Epithelial cell of esophagus (primary cell): ENCODE data around the gene DIPK2B.

Experiments used
- DNase-seq: peaks from one replicate; pipeline ENCODE4 v3.0.0; 2010; ENCODE audit warnings: low read depth
- H3K4me3 ChIP-seq: 2 replicates; pipeline ENCODE4 v1.5.1; 2011; ENCODE audit warnings: mild to moderate bottlenecking, low read length, control low read depth
- TF ChIP-seq, protein P1 (sequence below): IDR thresholded peaks from 2 replicates; pipeline ENCODE4 v1.5.1; 2011; ENCODE audit warnings: low read depth, mild to moderate bottlenecking, low read length, control low read depth, inconsistent platforms; ENCODE audit not compliant: insufficient read depth; ENCODE audit errors: missing control alignments

The DIPK2B gene

DNA sequence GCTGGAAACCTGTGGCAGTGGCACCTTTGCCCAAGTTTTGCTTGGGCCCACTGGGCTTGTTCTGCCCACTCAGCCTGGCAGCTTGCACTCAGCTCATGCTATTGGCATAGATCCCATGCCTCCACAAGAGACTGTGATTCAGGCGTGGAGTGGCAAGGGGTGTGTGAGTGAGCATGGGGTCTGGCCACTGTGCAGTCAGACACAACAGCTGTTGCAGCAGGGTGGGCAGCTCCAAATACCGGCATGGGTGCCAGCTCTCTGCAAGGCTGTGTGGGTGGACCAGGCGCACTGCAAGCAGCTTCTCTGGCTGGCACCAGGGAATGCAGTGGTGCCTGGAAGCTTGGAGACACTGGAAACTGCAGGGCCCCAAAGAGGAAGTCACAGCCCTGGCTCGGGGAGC, 27.4 kb upstream of the DIPK2B start:
- no peak overlapping the region for H3K4me3 ChIP-seq
- DNase-seq, result no peak
- TF ChIP-seq, protein P1, sequence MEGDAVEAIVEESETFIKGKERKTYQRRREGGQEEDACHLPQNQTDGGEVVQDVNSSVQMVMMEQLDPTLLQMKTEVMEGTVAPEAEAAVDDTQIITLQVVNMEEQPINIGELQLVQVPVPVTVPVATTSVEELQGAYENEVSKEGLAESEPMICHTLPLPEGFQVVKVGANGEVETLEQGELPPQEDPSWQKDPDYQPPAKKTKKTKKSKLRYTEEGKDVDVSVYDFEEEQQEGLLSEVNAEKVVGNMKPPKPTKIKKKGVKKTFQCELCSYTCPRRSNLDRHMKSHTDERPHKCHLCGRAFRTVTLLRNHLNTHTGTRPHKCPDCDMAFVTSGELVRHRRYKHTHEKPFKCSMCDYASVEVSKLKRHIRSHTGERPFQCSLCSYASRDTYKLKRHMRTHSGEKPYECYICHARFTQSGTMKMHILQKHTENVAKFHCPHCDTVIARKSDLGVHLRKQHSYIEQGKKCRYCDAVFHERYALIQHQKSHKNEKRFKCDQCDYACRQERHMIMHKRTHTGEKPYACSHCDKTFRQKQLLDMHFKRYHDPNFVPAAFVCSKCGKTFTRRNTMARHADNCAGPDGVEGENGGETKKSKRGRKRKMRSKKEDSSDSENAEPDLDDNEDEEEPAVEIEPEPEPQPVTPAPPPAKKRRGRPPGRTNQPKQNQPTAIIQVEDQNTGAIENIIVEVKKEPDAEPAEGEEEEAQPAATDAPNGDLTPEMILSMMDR, result no peak

DNA sequence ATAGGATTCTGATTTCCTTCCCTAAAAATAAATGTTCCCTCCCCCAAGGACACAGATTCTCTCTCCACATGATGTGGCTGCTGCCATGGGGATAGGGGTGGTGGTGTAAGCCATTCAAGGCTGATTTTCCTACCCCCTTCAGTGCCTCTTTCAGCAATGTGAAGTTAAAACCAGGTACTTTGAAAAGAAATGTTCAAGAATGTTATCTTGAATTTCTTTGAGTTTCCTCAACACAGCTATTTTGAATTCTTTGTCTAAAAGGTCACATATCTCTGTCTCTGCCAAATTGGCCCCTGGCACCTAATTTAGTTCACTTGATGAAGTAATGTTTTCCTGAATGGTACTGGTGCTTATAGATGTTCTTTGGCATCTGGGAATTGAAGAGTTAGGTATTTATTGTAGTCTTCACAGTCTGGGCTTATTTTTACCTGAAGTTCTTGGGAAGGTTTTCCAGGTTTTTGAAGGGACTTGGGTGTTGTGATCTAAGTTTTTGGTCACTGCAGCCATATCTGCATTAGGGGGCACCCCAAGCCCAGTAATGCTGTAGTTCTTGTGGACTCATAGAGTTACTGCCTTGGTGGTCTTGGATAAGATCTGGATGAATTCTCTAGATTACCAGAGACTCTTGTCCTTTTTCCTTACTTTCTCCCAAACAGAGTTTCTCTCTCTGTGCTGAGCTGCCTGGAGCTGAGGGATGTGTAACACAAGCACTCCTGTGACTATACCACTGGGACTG, 7.6 kb upstream of the DIPK2B start:
- TF ChIP-seq, protein P1, result no peak
- no peak overlapping the region for H3K4me3 ChIP-seq

DNA sequence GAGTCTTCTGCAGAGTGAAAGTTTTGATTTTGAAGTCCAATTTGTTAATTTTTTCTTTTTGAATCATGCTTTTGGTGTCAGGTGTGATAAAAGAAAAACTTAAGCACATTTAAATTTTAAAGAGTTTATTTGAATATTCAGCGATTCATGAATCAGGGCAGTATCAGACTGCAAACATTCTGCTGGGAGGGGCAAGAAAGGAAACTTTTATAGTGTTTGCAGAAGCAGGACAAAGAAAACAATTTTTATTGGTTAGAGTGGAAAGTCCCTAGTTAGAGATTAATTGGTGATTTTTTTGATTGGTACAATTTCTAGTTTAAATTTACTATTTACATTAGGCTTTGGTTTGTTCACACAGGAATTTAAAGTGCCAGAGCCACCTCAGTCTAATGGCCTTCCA, 1.5 kb upstream of the DIPK2B start:
- TF ChIP-seq, protein P1, result no peak
- no peak overlapping the region for H3K4me3 ChIP-seq
- DNase-seq, result no peak

More for the DNA sequence above, 7.6 kb upstream of the DIPK2B start:
- no peak for DNase-seq

DNA sequence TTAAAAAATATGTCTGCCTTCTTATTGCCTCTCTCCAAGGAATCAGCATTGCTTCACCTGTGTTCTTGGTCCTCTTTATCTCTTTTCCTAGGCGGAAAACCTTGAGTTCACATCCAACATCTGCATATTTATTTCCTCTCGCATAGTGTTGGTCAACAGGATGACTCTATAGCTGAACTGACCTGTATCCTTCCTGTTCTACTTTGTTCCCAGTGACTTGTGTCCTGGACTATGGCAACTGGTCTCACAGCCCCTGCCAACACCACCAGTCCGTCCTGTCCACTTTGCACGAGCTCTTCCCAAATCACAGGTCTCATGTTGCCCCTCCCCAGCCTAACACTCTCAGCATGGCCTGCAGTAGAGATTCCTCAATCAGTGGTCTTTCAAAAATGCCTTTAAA, 2.0 kb downstream of the DIPK2B start:
- no peak for DNase-seq
- TF ChIP-seq, protein P1, result no peak
- no peak overlapping the region for H3K4me3 ChIP-seq

DNA sequence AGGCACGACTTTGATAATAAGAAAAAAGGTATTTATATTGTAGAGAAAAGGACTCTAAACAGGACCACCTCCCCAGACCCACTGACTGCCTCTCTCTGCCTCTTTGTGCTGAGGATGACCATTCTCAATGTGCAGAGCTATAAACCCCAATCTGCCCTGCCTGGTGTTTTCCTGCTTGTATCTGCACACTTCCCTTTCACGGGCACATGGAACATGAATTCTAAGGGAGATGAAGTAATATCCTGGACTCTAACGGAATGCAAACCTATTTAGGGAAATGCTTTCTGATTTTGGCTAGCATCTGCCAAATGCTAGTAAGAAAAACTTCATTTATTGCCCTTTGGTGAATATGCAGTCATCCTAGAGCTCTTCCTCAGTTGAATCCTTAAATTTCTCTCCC, 2.4 kb downstream of the DIPK2B start:
- no peak for DNase-seq
- TF ChIP-seq, protein P1, result no peak

DNA sequence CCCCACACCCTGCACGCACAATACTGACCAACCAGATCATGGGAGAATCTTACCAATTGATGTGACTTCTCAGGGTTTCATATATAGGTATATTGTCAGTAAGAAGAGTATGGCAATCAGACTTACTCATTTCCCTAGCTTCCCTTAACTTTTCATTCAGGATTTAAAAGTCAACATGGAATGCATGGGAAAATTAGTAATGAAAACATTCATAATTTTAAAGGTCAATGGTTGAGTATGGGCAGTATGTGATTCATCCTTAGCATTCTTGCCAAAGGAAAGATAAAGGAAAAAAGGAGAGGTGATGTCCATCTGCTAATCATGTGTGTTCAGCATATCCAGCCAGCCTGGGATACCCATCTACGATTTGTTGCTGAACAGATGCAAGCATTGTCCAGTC, 4.0 kb downstream of the DIPK2B start:
- no peak overlapping the region for H3K4me3 ChIP-seq
- TF ChIP-seq, protein P1, result no peak
- DNase-seq, result no peak

More for the DNA sequence above, 2.4 kb downstream of the DIPK2B start:
- H3K4me3 ChIP-seq, result no peak overlapping the region
